HepG2 (cell line): ENCODE measurements around the gene ATG2A. TPM values are rescaled to one million over a fixed set of nuclear protein-coding genes. Genes with fewer than 3 reads are reported as not detected.

Source experiments
- ARNT2 ChIP-seq: sonication (generic); formaldehyde crosslinking; IDR thresholded peaks from 2 replicates; pipeline ENCODE4 v1.8.0; 2022; ENCODE audit warnings: mild to moderate bottlenecking, low read depth, missing genetic modification reagents, moderate library complexity
- CAMTA2 ChIP-seq: sonication (generic); formaldehyde crosslinking; IDR thresholded peaks from 2 replicates; pipeline ENCODE4 v1.4.0; 2020; ENCODE audit warnings: mild to moderate bottlenecking, missing genetic modification reagents, borderline replicate concordance
- CC2D1A ChIP-seq: sonication (generic); formaldehyde crosslinking; IDR thresholded peaks from 2 replicates; pipeline ENCODE4 v1.8.1; 2023; ENCODE audit warnings: mild to moderate bottlenecking, missing genetic modification reagents
- GATAD1 ChIP-seq: IDR thresholded peaks from 2 replicates; pipeline ENCODE4 v1.6.1; 2016; ENCODE audit warnings: missing genetic modification reagents, missing compliant biosample characterization
- MAF1 ChIP-seq: sonication (generic); formaldehyde crosslinking; IDR thresholded peaks from 2 replicates; pipeline ENCODE4 v1.5.0; 2020; ENCODE audit warnings: missing genetic modification reagents, borderline replicate concordance
- MAFG ChIP-seq: sonication (generic); formaldehyde crosslinking; IDR thresholded peaks from 2 replicates; pipeline ENCODE4 v1.5.1; 2020; ENCODE audit warnings: mild to moderate bottlenecking, missing genetic modification reagents
- MEF2D ChIP-seq: sonication (generic); formaldehyde crosslinking; IDR thresholded peaks from 2 replicates; pipeline ENCODE4 v1.5.1; 2020; ENCODE audit warnings: mild to moderate bottlenecking, missing genetic modification reagents
- MIXL1 ChIP-seq: IDR thresholded peaks from 2 replicates; pipeline ENCODE4 v1.6.1; 2016
- NFE2L2 ChIP-seq: fragments of 150-350 bp; IDR thresholded peaks from 2 replicates; pipeline ENCODE4 v1.6.1; 2014; ENCODE audit warnings: low read length
- NR3C1 ChIP-seq: sonication (generic); formaldehyde crosslinking; IDR thresholded peaks from 2 replicates; pipeline ENCODE4 v1.4.0; 2020; ENCODE audit warnings: missing genetic modification reagents
- SKI ChIP-seq: fragments of 450-650 bp; IDR thresholded peaks from one replicate; pipeline ENCODE4 v1.6.1; 2018; ENCODE audit warnings: mild to moderate bottlenecking; ENCODE audit not compliant: partially characterized antibody
- SMARCC2 ChIP-seq: fragments of 450-650 bp; IDR thresholded peaks from 2 replicates; pipeline ENCODE4 v1.6.1; 2017; ENCODE audit warnings: antibody characterized with exemption, mild to moderate bottlenecking
- SNAPC2 ChIP-seq: sonication (generic); formaldehyde crosslinking; IDR thresholded peaks from 2 replicates; pipeline ENCODE4 v1.8.1; 2022; ENCODE audit warnings: mild to moderate bottlenecking, missing genetic modification reagents
- SNAPC5 ChIP-seq: sonication (generic); formaldehyde crosslinking; IDR thresholded peaks from 2 replicates; pipeline ENCODE4 v1.8.1; 2023; ENCODE audit warnings: mild to moderate bottlenecking, missing genetic modification reagents, borderline replicate concordance
- SRY ChIP-seq: sonication (generic); formaldehyde crosslinking; IDR thresholded peaks from 2 replicates; pipeline ENCODE4 v1.8.0; 2022; ENCODE audit warnings: mild to moderate bottlenecking, missing genetic modification reagents
- TRIM24 ChIP-seq: sonication (generic); formaldehyde crosslinking; IDR thresholded peaks from 2 replicates; pipeline ENCODE4 v1.8.0; 2022; ENCODE audit warnings: mild to moderate bottlenecking, missing genetic modification reagents
- ZBTB8A ChIP-seq: sonication (generic); formaldehyde crosslinking; IDR thresholded peaks from 2 replicates; pipeline ENCODE4 v1.4.0; 2020; ENCODE audit warnings: mild to moderate bottlenecking, low read depth, missing genetic modification reagents, borderline replicate concordance
- ZNF101 ChIP-seq: sonication (generic); formaldehyde crosslinking; IDR thresholded peaks from 2 replicates; pipeline ENCODE4 v1.4.0; 2020; ENCODE audit warnings: mild to moderate bottlenecking, low read depth, missing genetic modification reagents, borderline replicate concordance
- ZNF207 ChIP-seq: fragments of 450-650 bp; IDR thresholded peaks from 2 replicates; pipeline ENCODE4 v1.6.1; 2016; ENCODE audit warnings: antibody characterized with exemption, borderline replicate concordance
- ZNF253 ChIP-seq: sonication (generic); formaldehyde crosslinking; IDR thresholded peaks from 2 replicates; pipeline ENCODE4 v1.8.0; 2022; ENCODE audit warnings: mild to moderate bottlenecking, missing genetic modification reagents, borderline replicate concordance
- ZNF430 ChIP-seq: sonication (generic); formaldehyde crosslinking; IDR thresholded peaks from 2 replicates; pipeline ENCODE4 v1.9.0; 2021; ENCODE audit warnings: mild to moderate bottlenecking, missing genetic modification reagents
- ZNF501 ChIP-seq: sonication (generic); formaldehyde crosslinking; IDR thresholded peaks from 2 replicates; pipeline ENCODE4 v1.5.1; 2020; ENCODE audit warnings: mild to moderate bottlenecking, moderate library complexity, missing genetic modification reagents
- ZNF652 ChIP-seq: IDR thresholded peaks from 2 replicates; pipeline ENCODE4 v1.6.1; 2016; ENCODE audit warnings: low read depth, borderline replicate concordance
- ZNF720 ChIP-seq: sonication (generic); formaldehyde crosslinking; IDR thresholded peaks from 2 replicates; pipeline ENCODE4 v1.4.0; 2020; ENCODE audit warnings: missing genetic modification reagents
- ZNF788 ChIP-seq: sonication (generic); formaldehyde crosslinking; IDR thresholded peaks from 2 replicates; pipeline ENCODE4 v1.5.0; 2020; ENCODE audit warnings: mild to moderate bottlenecking, missing genetic modification reagents, borderline replicate concordance
- polyA plus RNA-seq, 8 experiments: library from polyadenylated mRNA; depleted of rRNA in 3 of 8; stranded (reverse) in 7 of 8; unstranded in 1 of 8; fragments of >200 nt; fragmentation: Illumina TruSeq in 4 of 8; extraction: Trizol in 4 of 8; gene quantifications; 2 replicates each; pipeline versions ENCODE4 v1.2.1 to v1.2.3, GENCODE V29; 2011 to 2016; ENCODE audit warnings: low read depth in 4 of 8, missing spikeins in 1 of 8, mixed read lengths in 1 of 8; ENCODE audit not compliant: insufficient read depth in 1 of 8
- total RNA-seq, 5 experiments: library from RNA; depleted of rRNA; stranded (reverse); fragments of >200 nt; fragmentation: Illumina TruSeq; extraction: Trizol; gene quantifications; 2 replicates each; pipeline ENCODE4 v1.2.3, GENCODE V29; 2016; ENCODE audit warnings: low read depth in 1 of 5
- TF ChIP-seq, protein P1 (sequence below): sonication (generic); IDR thresholded peaks from 2 replicates; pipeline ENCODE4 v1.6.1; 2016; ENCODE audit warnings: low read depth, borderline replicate concordance
- TF ChIP-seq, protein P2 (sequence below): sonication (generic); formaldehyde crosslinking; IDR thresholded peaks from 2 replicates; pipeline ENCODE4 v1.5.1; 2020; ENCODE audit warnings: missing genetic modification reagents, mild to moderate bottlenecking, borderline replicate concordance
- TF ChIP-seq, protein P3 (sequence below), 2 experiments: sonication (generic) in 1 of 2; formaldehyde crosslinking in 1 of 2; IDR thresholded peaks; 2 replicates each; pipeline versions ENCODE4 v1.4.0 to v1.6.1; 2018 to 2020; ENCODE audit warnings: missing genetic modification reagents in 2 of 2, borderline replicate concordance in 1 of 2, low read depth in 1 of 2, mild to moderate bottlenecking in 1 of 2, missing biosample characterization in 1 of 2

ATG2A gene
- total and polyA plus RNA-seq, 2 of the 13 experiments (the other 11 are each of a cell fraction or from before 2014, with no cell fraction given), result 6.7 to 8.0 TPM

DNA sequence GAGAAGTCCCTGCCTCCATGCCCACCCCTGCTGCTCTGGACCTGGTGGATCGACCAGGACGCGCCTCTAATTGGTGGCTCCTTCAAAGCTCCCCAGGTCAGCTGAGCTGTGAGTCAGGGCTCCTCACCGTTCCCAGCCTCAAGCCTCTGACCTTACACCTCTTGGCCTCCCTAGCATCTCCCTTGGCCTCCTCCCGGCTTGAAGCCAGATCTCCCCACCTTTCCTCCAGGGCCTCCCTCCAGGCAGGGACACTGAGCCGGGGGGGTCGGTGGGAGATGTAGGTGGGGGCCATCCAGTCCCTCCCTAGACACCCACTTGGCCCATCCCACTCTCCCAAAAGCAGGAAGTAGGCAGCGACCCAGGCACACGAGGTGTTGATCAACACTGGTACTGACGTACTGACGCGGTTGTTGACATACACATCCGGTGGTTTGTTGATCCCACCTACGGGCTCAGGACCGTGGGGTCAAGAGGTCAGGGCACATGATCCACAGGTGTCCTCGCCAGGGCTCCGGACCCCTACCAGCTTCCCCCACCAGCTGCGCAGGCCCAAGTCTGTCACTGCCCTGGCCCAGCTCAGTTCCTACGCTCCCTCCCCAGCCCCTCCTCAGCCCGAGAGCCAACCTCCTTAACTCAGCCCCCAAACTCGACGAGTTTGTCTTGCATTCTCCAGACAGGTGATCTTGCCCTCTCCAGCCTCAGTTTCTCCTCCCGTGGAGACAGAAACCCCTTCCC lies 802 bp downstream of the ATG2A start (continued):
- TF ChIP-seq SNAPC5 (CRISPR knock-in tag) (no peak), GATAD1 (CRISPR knock-in tag) (peak; percentile 69; the same call in 1 of the 2 replicates), MAFG (CRISPR knock-in tag) (no peak), MEF2D (CRISPR knock-in tag) (no peak), ZNF430 (CRISPR knock-in tag) (no peak), CC2D1A (CRISPR knock-in tag) (no peak), ZBTB8A (CRISPR knock-in tag) (no peak), MAF1 (CRISPR knock-in tag) (no peak), ARNT2 (0 out of 2 replicates have a peak, but pooled peaks have one; percentile 29), SRY (no peak), SNAPC2 (CRISPR knock-in tag) (no peak), MIXL1 (CRISPR knock-in tag) (no peak), SKI (no peak), NR3C1 (CRISPR knock-in tag) (no peak), ZNF101 (CRISPR knock-in tag) (no peak), ZNF501 (CRISPR knock-in tag) (peak; percentile 12), ZNF720 (CRISPR knock-in tag) (no peak), CAMTA2 (no peak), ZNF788 (CRISPR knock-in tag) (no peak; the same call in 1 of the 2 replicates), SMARCC2 (no peak), ZNF207 (no peak), NFE2L2 (no peak), ZNF253 (CRISPR knock-in tag) (no peak), TRIM24 (CRISPR knock-in tag) (no peak), ZNF652 (CRISPR knock-in tag) (no peak)
- TF ChIP-seq, protein P1, sequence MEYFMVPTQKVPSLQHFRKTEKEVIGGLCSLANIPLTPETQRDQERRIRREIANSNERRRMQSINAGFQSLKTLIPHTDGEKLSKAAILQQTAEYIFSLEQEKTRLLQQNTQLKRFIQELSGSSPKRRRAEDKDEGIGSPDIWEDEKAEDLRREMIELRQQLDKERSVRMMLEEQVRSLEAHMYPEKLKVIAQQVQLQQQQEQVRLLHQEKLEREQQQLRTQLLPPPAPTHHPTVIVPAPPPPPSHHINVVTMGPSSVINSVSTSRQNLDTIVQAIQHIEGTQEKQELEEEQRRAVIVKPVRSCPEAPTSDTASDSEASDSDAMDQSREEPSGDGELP, result peak; percentile 5; the same call in 1 of the 2 replicates
- TF ChIP-seq, protein P2, sequence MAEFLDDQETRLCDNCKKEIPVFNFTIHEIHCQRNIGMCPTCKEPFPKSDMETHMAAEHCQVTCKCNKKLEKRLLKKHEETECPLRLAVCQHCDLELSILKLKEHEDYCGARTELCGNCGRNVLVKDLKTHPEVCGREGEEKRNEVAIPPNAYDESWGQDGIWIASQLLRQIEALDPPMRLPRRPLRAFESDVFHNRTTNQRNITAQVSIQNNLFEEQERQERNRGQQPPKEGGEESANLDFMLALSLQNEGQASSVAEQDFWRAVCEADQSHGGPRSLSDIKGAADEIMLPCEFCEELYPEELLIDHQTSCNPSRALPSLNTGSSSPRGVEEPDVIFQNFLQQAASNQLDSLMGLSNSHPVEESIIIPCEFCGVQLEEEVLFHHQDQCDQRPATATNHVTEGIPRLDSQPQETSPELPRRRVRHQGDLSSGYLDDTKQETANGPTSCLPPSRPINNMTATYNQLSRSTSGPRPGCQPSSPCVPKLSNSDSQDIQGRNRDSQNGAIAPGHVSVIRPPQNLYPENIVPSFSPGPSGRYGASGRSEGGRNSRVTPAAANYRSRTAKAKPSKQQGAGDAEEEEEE, result no peak
- TF ChIP-seq, protein P3, sequence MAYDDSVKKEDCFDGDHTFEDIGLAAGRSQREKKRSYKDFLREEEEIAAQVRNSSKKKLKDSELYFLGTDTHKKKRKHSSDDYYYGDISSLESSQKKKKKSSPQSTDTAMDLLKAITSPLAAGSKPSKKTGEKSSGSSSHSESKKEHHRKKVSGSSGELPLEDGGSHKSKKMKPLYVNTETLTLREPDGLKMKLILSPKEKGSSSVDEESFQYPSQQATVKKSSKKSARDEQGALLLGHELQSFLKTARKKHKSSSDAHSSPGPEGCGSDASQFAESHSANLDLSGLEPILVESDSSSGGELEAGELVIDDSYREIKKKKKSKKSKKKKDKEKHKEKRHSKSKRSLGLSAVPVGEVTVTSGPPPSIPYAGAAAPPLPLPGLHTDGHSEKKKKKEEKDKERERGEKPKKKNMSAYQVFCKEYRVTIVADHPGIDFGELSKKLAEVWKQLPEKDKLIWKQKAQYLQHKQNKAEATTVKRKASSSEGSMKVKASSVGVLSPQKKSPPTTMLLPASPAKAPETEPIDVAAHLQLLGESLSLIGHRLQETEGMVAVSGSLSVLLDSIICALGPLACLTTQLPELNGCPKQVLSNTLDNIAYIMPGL (CRISPR knock-in tag; IDR thresholded peaks at IDR 0.05; ENCODE audit: borderline replicate concordance in 1 of 2, low read depth in 1 of 2), result peak in 1 of 2 experiments; percentile 4; a peak in 1 of 4 replicates
